ENCODE measurements around the gene MICAL2. TPM values are rescaled to one million over a fixed set of nuclear protein-coding genes. Genes with fewer than 3 reads are reported as not detected.

The MICAL2 gene
- total and polyA plus RNA-seq, 12 donors = 8.4 to 80.5 (median 34.1) TPM

GRCh38 chr11:12086271-12087074 lies 23.9 kb upstream of the MICAL2 start:
- H3K27ac ChIP-seq = peak overlapping the region; percentile 48 to 91 (median 64)
- H3K4me1 ChIP-seq (replicated peaks in 1 of 2) = peaks cover 19 to 36% of the 10 kb centered on the region in 2 donors
- TF ChIP-seq POLR2A (IDR thresholded peaks at IDR 0.05) = no peak
- TF ChIP-seq, protein P1, sequence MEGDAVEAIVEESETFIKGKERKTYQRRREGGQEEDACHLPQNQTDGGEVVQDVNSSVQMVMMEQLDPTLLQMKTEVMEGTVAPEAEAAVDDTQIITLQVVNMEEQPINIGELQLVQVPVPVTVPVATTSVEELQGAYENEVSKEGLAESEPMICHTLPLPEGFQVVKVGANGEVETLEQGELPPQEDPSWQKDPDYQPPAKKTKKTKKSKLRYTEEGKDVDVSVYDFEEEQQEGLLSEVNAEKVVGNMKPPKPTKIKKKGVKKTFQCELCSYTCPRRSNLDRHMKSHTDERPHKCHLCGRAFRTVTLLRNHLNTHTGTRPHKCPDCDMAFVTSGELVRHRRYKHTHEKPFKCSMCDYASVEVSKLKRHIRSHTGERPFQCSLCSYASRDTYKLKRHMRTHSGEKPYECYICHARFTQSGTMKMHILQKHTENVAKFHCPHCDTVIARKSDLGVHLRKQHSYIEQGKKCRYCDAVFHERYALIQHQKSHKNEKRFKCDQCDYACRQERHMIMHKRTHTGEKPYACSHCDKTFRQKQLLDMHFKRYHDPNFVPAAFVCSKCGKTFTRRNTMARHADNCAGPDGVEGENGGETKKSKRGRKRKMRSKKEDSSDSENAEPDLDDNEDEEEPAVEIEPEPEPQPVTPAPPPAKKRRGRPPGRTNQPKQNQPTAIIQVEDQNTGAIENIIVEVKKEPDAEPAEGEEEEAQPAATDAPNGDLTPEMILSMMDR (IDR thresholded peaks at IDR 0.05) = no peak
- 2 to 17% (median 4%) methylated on average over 3 of the region's 3 CpGs for WGBS, 4 donors
- no peaks in the 10 kb centered on the region for H3K27me3 ChIP-seq
- H3K4me3 ChIP-seq = no peak overlapping the region
- H3K9me3 ChIP-seq (replicated peaks in 1 of 3) = no peaks in the 10 kb centered on the region
- intact Hi-C loops (cut with DNase I) = no loop called here
- no peaks in the 10 kb centered on the region for H3K36me3 ChIP-seq (replicated peaks in 1 of 2)
- peak; percentile 31 to 79 (median 60) for DNase-seq

GRCh38 chr11:12087075-12088004 lies 23.1 kb upstream of the MICAL2 start:
- no peak overlapping the region for H3K4me3 ChIP-seq
- no peaks in the 10 kb centered on the region for H3K9me3 ChIP-seq (replicated peaks in 1 of 3)
- H3K36me3 ChIP-seq (replicated peaks in 1 of 2) = no peaks in the 10 kb centered on the region
- H3K27me3 ChIP-seq = no peaks in the 10 kb centered on the region
- DNase-seq = no peak
- TF ChIP-seq, protein P1 (IDR thresholded peaks at IDR 0.05) = no peak
- no peak for TF ChIP-seq POLR2A (IDR thresholded peaks at IDR 0.05)
- intact Hi-C loops (cut with DNase I) = no loop called here
- peak overlapping the region; percentile 48 to 91 (median 64) for H3K27ac ChIP-seq
- 78 to 86% (median 83%) methylated on average over 7 of the region's 7 CpGs for WGBS, 4 donors
- H3K4me1 ChIP-seq (replicated peaks in 1 of 2) = peaks cover 19 to 36% of the 10 kb centered on the region in 2 donors

DNA sequence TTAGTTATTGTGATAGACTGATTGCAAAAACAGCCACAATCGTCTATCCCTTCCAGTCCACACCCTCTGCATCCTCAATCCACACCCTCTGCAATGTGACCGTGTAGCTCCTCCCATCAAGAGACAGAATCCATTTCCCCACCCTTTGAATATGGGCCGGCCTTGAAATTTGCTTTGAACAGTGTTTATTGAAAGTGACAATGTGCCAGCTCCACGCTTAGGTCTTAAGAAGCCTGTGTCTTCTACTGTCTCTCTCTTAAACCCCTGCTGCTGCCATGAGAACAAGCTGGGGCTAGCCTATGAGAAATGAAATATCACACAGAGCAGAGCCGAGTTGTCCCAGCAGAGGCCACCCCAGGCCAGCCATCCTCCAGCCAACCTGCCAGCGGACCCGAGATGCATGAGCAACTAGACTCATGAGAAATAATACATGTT lies 22.3 kb upstream of the MICAL2 start:
- H3K36me3 ChIP-seq (replicated peaks in 1 of 2) = no peaks in the 10 kb centered on the region
- no peak overlapping the region for H3K4me3 ChIP-seq
- H3K9me3 ChIP-seq (replicated peaks in 1 of 3) = no peaks in the 10 kb centered on the region
- TF ChIP-seq, protein P1 (IDR thresholded peaks at IDR 0.05) = peak in 2 of 6 experiments; percentile 19 to 31
- TF ChIP-seq POLR2A (IDR thresholded peaks at IDR 0.05) = no peak
- DNase-seq = no peak
- intact Hi-C loops (cut with DNase I) = no loop called here
- H3K27me3 ChIP-seq = no peaks in the 10 kb centered on the region
- peak overlapping the region in 2 of 5 donors; percentile 41 to 71 for H3K27ac ChIP-seq
- 57 to 70% (median 61%) methylated on average over 7 of the region's 7 CpGs for WGBS, 4 donors
- H3K4me1 ChIP-seq (replicated peaks in 1 of 2) = peaks cover 19 to 36% of the 10 kb centered on the region in 2 donors

DNA sequence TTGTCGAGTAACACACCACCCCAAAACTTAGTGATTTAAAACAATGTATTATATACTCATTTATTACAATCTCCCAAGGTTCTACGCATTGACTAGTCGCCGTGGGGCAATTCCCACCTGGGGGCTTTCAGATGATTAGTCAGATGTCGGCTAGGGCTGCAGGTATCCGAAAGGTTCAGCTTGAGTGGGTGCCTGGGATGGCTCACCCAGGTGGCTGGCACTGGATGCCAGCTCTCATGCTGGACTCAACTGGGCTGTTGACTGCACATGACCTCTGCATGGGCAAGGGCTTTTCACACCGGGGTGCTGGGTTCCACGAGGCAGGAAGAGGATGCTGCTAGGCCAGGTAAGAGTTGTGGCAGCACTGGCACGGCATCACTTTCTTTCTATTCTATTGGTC lies 21.9 kb upstream of the MICAL2 start:
- Histone ChIP-seq H3K9me3 (replicated peaks in 1 of 3) (no peaks in the 10 kb centered on the region), H3K4me1 (replicated peaks in 1 of 2) (peaks cover 19 to 36% of the 10 kb centered on the region in 2 donors), H3K36me3 (replicated peaks in 1 of 2) (no peaks in the 10 kb centered on the region), H3K4me3 (no peak overlapping the region), H3K27me3 (no peaks in the 10 kb centered on the region), H3K27ac (peak overlapping the region in 1 of 5 donors; percentile 41)
- DNase-seq = no peak
- intact Hi-C loops (cut with DNase I) = no loop called here
- TF ChIP-seq POLR2A (IDR thresholded peaks at IDR 0.05) = no peak
- TF ChIP-seq, protein P1 (IDR thresholded peaks at IDR 0.05) = peak in 1 of 6 experiments; percentile 2
- WGBS, 4 donors = 90 to 93% (median 92%) methylated on average over 8 to 9 of the region's 9 CpGs
